IMR-90 (cell line): ENCODE data around the gene ARL14EP. TPM values are rescaled to one million over a fixed set of nuclear protein-coding genes. Genes with fewer than 3 reads are reported as not detected.
A peak's percentile ranks its signal among the peaks of the same experiment; 100 is the strongest.

Experiments used
- ATAC-seq: fragments of 200-7000 bp; cut with Tn5 transposase; 2 replicates; pipeline ENCODE4 v1.9.1; 2020; ENCODE audit warnings: low read depth, mild to moderate bottlenecking, moderate library complexity
- BruUV-seq: library from RNA; stranded (reverse); fragments of 400-500 nt; replicated peaks from 2 replicates; lab custom pipeline; 2021; lab: Mats Ljungman, UMichigan
- CTCF ChIA-PET: fragments of 300-600 bp; formaldehyde crosslinking; extraction: SDS; loops from one replicate; lab custom pipeline; 2021; ENCODE audit warnings: antibody characterized with exemption; lab: Yijun Ruan, JAX
- POLR2A ChIA-PET: fragments of 300-600 bp; sonication (Branson Sonifier 250); formaldehyde crosslinking; loops from one replicate; lab custom pipeline; 2022; ENCODE audit warnings: antibody characterized with exemption; ENCODE audit not compliant: unreplicated experiment; lab: Charles Lee
- DNase-seq: peaks from one replicate; pipeline ENCODE4 v3.0.0; 2013
- H2AFZ ChIP-seq: replicated peaks from 2 replicates; pipeline ENCODE3; 2013; ENCODE audit warnings: low read length, mild to moderate bottlenecking; ENCODE audit not compliant: poor library complexity
- H2AK5ac ChIP-seq: 2 replicates; pipeline ENCODE4 v1.6.1; 2013; ENCODE audit warnings: low read depth, low read length, inconsistent platforms
- H2AK9ac ChIP-seq: replicated peaks from 2 replicates; pipeline ENCODE3; 2013; ENCODE audit warnings: mild to moderate bottlenecking, low read depth, low read length, moderate library complexity; ENCODE audit not compliant: poor library complexity
- H2BK120ac ChIP-seq: 2 replicates; pipeline ENCODE4 v1.6.1; 2013; ENCODE audit warnings: low read depth, low read length, inconsistent platforms
- H2BK15ac ChIP-seq: 3 replicates; pipeline ENCODE4 v1.6.1; 2013; ENCODE audit warnings: low read depth, low read length, inconsistent platforms
- H2BK20ac ChIP-seq: 2 replicates; pipeline ENCODE4 v1.6.1; 2013; ENCODE audit warnings: low read depth, mild to moderate bottlenecking, inconsistent platforms, low read length, moderate library complexity
- H2BK5ac ChIP-seq: 2 replicates; pipeline ENCODE4 v1.6.1; 2013; ENCODE audit warnings: mild to moderate bottlenecking, low read depth, low read length, inconsistent platforms; ENCODE audit not compliant: poor library complexity, severe bottlenecking
- H3K14ac ChIP-seq: replicated peaks from 2 replicates; pipeline ENCODE4 v1.6.1; 2013; ENCODE audit warnings: low read depth, low read length, inconsistent platforms
- H3K18ac ChIP-seq: 2 replicates; pipeline ENCODE4 v1.6.1; 2013; ENCODE audit warnings: low read depth, low read length, control low read depth
- H3K23ac ChIP-seq: 2 replicates; pipeline ENCODE4 v1.6.1; 2013; ENCODE audit warnings: low read depth, low read length, inconsistent platforms
- H3K27ac ChIP-seq: 2 replicates; pipeline ENCODE4 v1.5.1; 2013; ENCODE audit warnings: mild to moderate bottlenecking, control low read depth, low read length; ENCODE audit not compliant: insufficient read depth
- H3K27me3 ChIP-seq: 2 replicates; pipeline ENCODE4 v1.6.1; 2013; ENCODE audit warnings: low read length; ENCODE audit not compliant: control insufficient read depth, insufficient read depth
- H3K36me3 ChIP-seq: 2 replicates; pipeline ENCODE4 v1.6.1; 2013; ENCODE audit warnings: low read length, mixed read lengths; ENCODE audit not compliant: control insufficient read depth, insufficient read depth
- H3K4ac ChIP-seq: 2 replicates; pipeline ENCODE4 v1.6.1; 2013; ENCODE audit warnings: low read depth, low read length, inconsistent platforms
- H3K4me1 ChIP-seq: 2 replicates; pipeline ENCODE4 v1.6.1; 2013; ENCODE audit warnings: low read length, mixed read lengths; ENCODE audit not compliant: control insufficient read depth, insufficient read depth
- H3K4me2 ChIP-seq: 2 replicates; pipeline ENCODE4 v1.6.1; 2013; ENCODE audit warnings: low read depth, mild to moderate bottlenecking, control low read depth, low read length, moderate library complexity
- H3K4me3 ChIP-seq: 2 replicates; pipeline ENCODE4 v1.5.1; 2013; ENCODE audit warnings: low read depth, mild to moderate bottlenecking, control low read depth, low read length, moderate library complexity; ENCODE audit not compliant: insufficient read depth
- H3K56ac ChIP-seq: 2 replicates; pipeline ENCODE4 v1.6.1; 2013; ENCODE audit warnings: low read length, inconsistent platforms; ENCODE audit not compliant: insufficient read depth; ENCODE audit errors: extremely low read depth
- H3K79me1 ChIP-seq, 2 experiments: 2 replicates each; pipeline ENCODE4 v1.6.1; 2013; ENCODE audit warnings: low read length in 2 of 2, inconsistent platforms in 1 of 2, low read depth in 1 of 2
- H3K9ac ChIP-seq: 2 replicates; pipeline ENCODE4 v1.6.1; 2013; ENCODE audit warnings: low read depth, low read length, control low read depth
- H3K9me1 ChIP-seq: 2 replicates; pipeline ENCODE4 v1.6.1; 2013; ENCODE audit warnings: low read length, inconsistent platforms; ENCODE audit not compliant: insufficient read depth
- H3K9me3 ChIP-seq: 2 replicates; pipeline ENCODE4 v1.6.1; 2013; ENCODE audit warnings: low read length; ENCODE audit not compliant: control insufficient read depth, insufficient read depth
- H4K20me1 ChIP-seq: 2 replicates; pipeline ENCODE4 v1.6.1; 2013; ENCODE audit warnings: low read length, inconsistent platforms; ENCODE audit not compliant: insufficient read depth
- H4K5ac ChIP-seq: 2 replicates; pipeline ENCODE4 v1.6.1; 2013; ENCODE audit warnings: mild to moderate bottlenecking, low read depth, low read length, control low read depth
- H4K8ac ChIP-seq, 2 experiments: 2 replicates each; pipeline ENCODE4 v1.6.1; 2013; ENCODE audit warnings: low read depth in 2 of 2, low read length in 2 of 2, control low read depth in 1 of 2, inconsistent platforms in 1 of 2
- H4K91ac ChIP-seq: 2 replicates; pipeline ENCODE4 v1.6.1; 2013; ENCODE audit warnings: low read depth, low read length, inconsistent platforms; ENCODE audit not compliant: insufficient read depth
- BHLHE40 ChIP-seq: fragments of 150-350 bp; IDR thresholded peaks from 2 replicates; pipeline ENCODE4 v1.6.1; 2016; ENCODE audit warnings: mild to moderate bottlenecking, low read depth, low read length
- CEBPB ChIP-seq: IDR thresholded peaks from 2 replicates; pipeline ENCODE4 v1.6.1; 2012; ENCODE audit warnings: low read depth, low read length, improper control_type of control experiment
- CHD1 ChIP-seq: IDR thresholded peaks from 2 replicates; pipeline ENCODE4 v1.6.1; 2012; ENCODE audit warnings: low read depth, low read length, improper control_type of control experiment
- FOS ChIP-seq: fragments of 150-350 bp; IDR thresholded peaks from 2 replicates; pipeline ENCODE4 v1.6.1; 2016; ENCODE audit warnings: low read depth, low read length
- MAZ ChIP-seq: IDR thresholded peaks from 2 replicates; pipeline ENCODE4 v1.6.1; 2012; ENCODE audit warnings: low read depth, mild to moderate bottlenecking, low read length, improper control_type of control experiment, moderate library complexity, borderline replicate concordance
- MXI1 ChIP-seq: IDR thresholded peaks from 2 replicates; pipeline ENCODE4 v1.6.1; 2012; ENCODE audit warnings: low read depth, mild to moderate bottlenecking, low read length, moderate library complexity, borderline replicate concordance
- NFE2L2 ChIP-seq: fragments of 150-350 bp; IDR thresholded peaks from 2 replicates; pipeline ENCODE4 v1.6.1; 2016; ENCODE audit warnings: low read depth, mild to moderate bottlenecking, low read length
- POLR2A ChIP-seq: IDR thresholded peaks from 2 replicates; pipeline ENCODE4 v1.6.1; 2012; ENCODE audit warnings: mild to moderate bottlenecking, low read depth, low read length
- RAD21 ChIP-seq: IDR thresholded peaks from 2 replicates; pipeline ENCODE4 v1.6.1; 2012; ENCODE audit warnings: low read length, improper control_type of control experiment
- RCOR1 ChIP-seq: IDR thresholded peaks from 2 replicates; pipeline ENCODE4 v1.6.1; 2012; ENCODE audit warnings: mild to moderate bottlenecking, low read length, improper control_type of control experiment; ENCODE audit not compliant: insufficient replicate concordance
- RFX5 ChIP-seq: IDR thresholded peaks from 2 replicates; pipeline ENCODE4 v1.8.0; 2012; ENCODE audit warnings: low read depth, mild to moderate bottlenecking, low read length, moderate library complexity
- SMC3 ChIP-seq: fragments of 150-350 bp; IDR thresholded peaks from 2 replicates; pipeline ENCODE4 v1.6.1; 2016; ENCODE audit warnings: low read depth, mild to moderate bottlenecking, antibody characterized with exemption, low read length, moderate library complexity
- WGBS, 2 experiments: methylation state at CpG; one replicate each; pipeline versions ENCODE4 v1.1.5 to v1.1.7; 2013; ENCODE audit warnings: missing lambda C conversion rate in 2 of 2; ENCODE audit not compliant: insufficient read length in 1 of 2; ENCODE audit errors: extremely low coverage in 2 of 2; 5-methylcytosine and 5-hydroxymethylcytosine counted together
- dilution Hi-C: fragments of 300-500 bp; cut with HindIII; formaldehyde crosslinking; loops from one replicate; pipeline ENCODE4 v1.14.3; 2018; ENCODE audit warnings: low sequenced_read_pairs; ENCODE audit not compliant: unreplicated experiment
- in situ Hi-C: fragments of 300-500 bp; cut with MboI; formaldehyde crosslinking; loops from 3 replicates; pipeline ENCODE4 v1.14.3; 2019; ENCODE audit warnings: low sequenced_read_pairs, inconsistent platforms, mixed read lengths
- intact Hi-C: fragments of 100-400 bp; cut with micrococcal nuclease; formaldehyde crosslinking; loops from 2 replicates; pipeline ENCODE4 v1.10.0; 2022
- polyA plus RNA-seq, 3 experiments: library from polyadenylated mRNA; depleted of rRNA; stranded (reverse); fragments of >200 nt; gene quantifications; 2 replicates each; pipeline ENCODE4 v1.2.3, GENCODE V29; 2012; ENCODE audit warnings: low replicate concordance in 1 of 3
- total RNA-seq: library from RNA; depleted of rRNA; stranded (reverse); fragments of >200 nt; gene quantifications from 2 replicates; pipeline ENCODE4 v1.2.3, GENCODE V29; 2012
- TF ChIP-seq, protein P1 (sequence below): conservative IDR thresholded peaks from 2 replicates; pipeline ENCODE4 v1.5.1; 2012; ENCODE audit warnings: mild to moderate bottlenecking, low read depth, low read length, improper control_type of control experiment
- TF ChIP-seq, protein P2 (sequence below): fragments of 150-350 bp; IDR thresholded peaks from 2 replicates; pipeline ENCODE4 v1.6.1; 2016; ENCODE audit warnings: low read depth, mild to moderate bottlenecking, low read length, moderate library complexity, borderline replicate concordance
- TF ChIP-seq, protein P3 (sequence below): fragments of 150-350 bp; IDR thresholded peaks from 2 replicates; pipeline ENCODE4 v1.6.1; 2017; ENCODE audit warnings: mild to moderate bottlenecking, antibody characterized with exemption, low read length, low read depth

ARL14EP gene
- total and polyA plus RNA-seq, 2 of the 4 experiments (the other 2 are of a cell fraction), result 13.8 to 15.7 TPM

DNA sequence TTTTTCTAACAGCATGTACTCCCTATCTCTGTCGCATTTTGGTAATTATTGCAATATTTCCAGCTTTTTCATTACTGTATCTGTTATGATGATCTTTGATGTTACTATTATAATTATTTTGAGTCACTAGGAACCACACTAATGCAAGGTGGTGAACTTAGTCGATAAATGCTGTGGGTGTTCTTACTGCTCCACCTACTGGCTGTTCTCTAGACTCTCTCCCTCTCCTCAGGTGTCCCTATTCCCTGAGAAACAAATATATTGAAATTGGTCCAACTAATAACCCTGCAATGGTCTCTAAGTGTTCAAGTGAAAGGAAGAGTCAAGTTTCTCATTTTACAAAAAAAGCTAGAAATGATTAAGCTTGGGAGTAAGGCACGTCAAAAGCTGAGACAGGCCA lies 10.5 kb downstream of the ARL14EP start:
- BruUV-seq, result no TSS peak
- no CpG with 5 or more reads among the region's 3 CpGs for WGBS, 2 experiments
- dilution Hi-C loops (no loop called here), in situ Hi-C loops (no loop called here), intact Hi-C loops (no loop called here)
- Histone ChIP-seq H4K20me1 (no peaks in the 10 kb centered on the region), H3K4me3 (no peak overlapping the region), H2AFZ (no peak overlapping the region), H3K23ac (no peak overlapping the region), H2AK5ac (no peak overlapping the region), H2BK20ac (no peak overlapping the region), H4K8ac (no peak overlapping the region), H4K5ac (no peak overlapping the region), H2BK120ac (no peak overlapping the region), H3K27ac (no peak overlapping the region), H3K36me3 (peaks cover 14% of the 10 kb centered on the region), H2AK9ac (no peak overlapping the region), H3K79me1 (peaks cover 6 to 10% of the 10 kb centered on the region in 2 experiments; a peak in 3 of 4 replicates), H3K9me3 (no peaks in the 10 kb centered on the region), H3K4me1 (no peaks in the 10 kb centered on the region), H3K27me3 (no peaks in the 10 kb centered on the region), H3K4me2 (no peak overlapping the region), H2BK5ac (no peak overlapping the region), H3K9ac (no peak overlapping the region), H4K91ac (no peak overlapping the region), H3K9me1 (no peaks in the 10 kb centered on the region; the same call in 1 of the 2 replicates), H3K56ac (no peak overlapping the region), H2BK15ac (no peak overlapping the region), H3K14ac (no peak overlapping the region), H3K4ac (no peak overlapping the region), H3K18ac (no peak overlapping the region)
- no peak for TF ChIP-seq BHLHE40
- no peak for TF ChIP-seq NFE2L2
- TF ChIP-seq RFX5, result no peak
- no peak for TF ChIP-seq CHD1
- TF ChIP-seq, protein P1, sequence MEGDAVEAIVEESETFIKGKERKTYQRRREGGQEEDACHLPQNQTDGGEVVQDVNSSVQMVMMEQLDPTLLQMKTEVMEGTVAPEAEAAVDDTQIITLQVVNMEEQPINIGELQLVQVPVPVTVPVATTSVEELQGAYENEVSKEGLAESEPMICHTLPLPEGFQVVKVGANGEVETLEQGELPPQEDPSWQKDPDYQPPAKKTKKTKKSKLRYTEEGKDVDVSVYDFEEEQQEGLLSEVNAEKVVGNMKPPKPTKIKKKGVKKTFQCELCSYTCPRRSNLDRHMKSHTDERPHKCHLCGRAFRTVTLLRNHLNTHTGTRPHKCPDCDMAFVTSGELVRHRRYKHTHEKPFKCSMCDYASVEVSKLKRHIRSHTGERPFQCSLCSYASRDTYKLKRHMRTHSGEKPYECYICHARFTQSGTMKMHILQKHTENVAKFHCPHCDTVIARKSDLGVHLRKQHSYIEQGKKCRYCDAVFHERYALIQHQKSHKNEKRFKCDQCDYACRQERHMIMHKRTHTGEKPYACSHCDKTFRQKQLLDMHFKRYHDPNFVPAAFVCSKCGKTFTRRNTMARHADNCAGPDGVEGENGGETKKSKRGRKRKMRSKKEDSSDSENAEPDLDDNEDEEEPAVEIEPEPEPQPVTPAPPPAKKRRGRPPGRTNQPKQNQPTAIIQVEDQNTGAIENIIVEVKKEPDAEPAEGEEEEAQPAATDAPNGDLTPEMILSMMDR, result peak; percentile 37; the same call in 1 of the 2 replicates
- TF ChIP-seq RAD21, result 0 out of 2 replicates have a peak, but pooled peaks have one; percentile 32
- TF ChIP-seq, protein P2, sequence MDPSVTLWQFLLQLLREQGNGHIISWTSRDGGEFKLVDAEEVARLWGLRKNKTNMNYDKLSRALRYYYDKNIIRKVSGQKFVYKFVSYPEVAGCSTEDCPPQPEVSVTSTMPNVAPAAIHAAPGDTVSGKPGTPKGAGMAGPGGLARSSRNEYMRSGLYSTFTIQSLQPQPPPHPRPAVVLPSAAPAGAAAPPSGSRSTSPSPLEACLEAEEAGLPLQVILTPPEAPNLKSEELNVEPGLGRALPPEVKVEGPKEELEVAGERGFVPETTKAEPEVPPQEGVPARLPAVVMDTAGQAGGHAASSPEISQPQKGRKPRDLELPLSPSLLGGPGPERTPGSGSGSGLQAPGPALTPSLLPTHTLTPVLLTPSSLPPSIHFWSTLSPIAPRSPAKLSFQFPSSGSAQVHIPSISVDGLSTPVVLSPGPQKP, result no peak
- TF ChIP-seq, protein P3, sequence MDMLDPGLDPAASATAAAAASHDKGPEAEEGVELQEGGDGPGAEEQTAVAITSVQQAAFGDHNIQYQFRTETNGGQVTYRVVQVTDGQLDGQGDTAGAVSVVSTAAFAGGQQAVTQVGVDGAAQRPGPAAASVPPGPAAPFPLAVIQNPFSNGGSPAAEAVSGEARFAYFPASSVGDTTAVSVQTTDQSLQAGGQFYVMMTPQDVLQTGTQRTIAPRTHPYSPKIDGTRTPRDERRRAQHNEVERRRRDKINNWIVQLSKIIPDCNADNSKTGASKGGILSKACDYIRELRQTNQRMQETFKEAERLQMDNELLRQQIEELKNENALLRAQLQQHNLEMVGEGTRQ, result no peak
- TF ChIP-seq MXI1, result no peak
- TF ChIP-seq MAZ, result no peak
- no peak for TF ChIP-seq POLR2A
- no peak for TF ChIP-seq CEBPB
- TF ChIP-seq FOS, result no peak
- TF ChIP-seq SMC3, result no peak
- no peak for TF ChIP-seq RCOR1
- 0 out of 2 replicates have a peak, but pooled peaks have one; percentile 27 for ATAC-seq
- no peak for DNase-seq
- ChIA-PET POLR2A (no interaction called here), CTCF (interaction anchor here (0.6 to 1.1 kb wide), 3 partner anchors 8 to 407 kb away, joined by 3 read pairs; partner anchors contain the start of gene ARL14EP)
